ENCODE data around the gene PERM1.

DNA sequence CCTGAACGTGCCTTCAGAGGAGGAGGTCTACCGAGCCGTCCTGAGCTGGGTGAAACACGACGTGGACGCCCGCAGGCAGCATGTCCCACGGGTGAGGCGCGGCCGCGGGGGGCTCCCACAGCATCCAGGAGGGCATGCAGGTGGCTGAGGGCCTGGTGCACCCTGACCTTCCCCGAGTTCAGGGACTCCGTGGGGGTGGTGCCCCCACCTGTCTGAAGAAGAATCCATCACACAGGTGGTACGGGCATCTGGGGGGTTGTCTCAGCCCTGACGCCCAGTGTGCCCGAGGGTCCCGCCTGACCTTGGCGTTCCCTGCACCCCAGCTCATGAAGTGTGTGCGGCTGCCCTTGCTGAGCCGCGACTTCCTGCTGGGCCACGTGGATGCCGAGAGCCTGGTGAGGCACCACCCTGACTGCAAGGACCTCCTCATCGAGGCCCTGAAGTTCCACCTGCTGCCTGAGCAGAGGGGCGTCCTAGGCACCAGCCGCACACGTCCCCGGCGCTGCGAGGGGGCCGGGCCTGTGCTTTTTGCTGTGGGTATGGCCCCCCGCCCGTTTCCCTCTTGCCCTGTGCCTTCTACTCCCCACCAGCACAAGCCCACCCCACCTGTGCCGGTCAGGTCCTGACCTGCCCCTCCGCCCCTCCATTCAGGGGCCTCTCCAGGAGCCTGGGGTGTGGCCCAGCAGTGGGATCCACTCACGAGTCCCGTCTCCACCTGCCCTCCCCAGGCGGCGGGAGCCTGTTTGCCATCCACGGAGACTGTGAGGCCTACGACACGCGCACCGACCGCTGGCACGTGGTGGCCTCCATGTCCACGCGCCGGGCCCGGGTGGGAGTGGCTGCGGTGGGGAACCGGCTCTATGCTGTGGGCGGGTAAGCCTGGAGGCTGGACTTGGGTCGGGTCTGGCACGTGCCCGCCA is 19.3 kb downstream of the PERM1 start:
- TF ChIP-seq EZH2phosphoT487 (IDR thresholded peaks at IDR 0.05; ENCODE audit: insufficient read depth, low read depth) = no peak
- TF ChIP-seq EZH2 (IDR thresholded peaks at IDR 0.05; ENCODE audit: insufficient read depth, poor library complexity, severe bottlenecking) = no peak

Measured in GM23248 (cell line).